GM15510 (cell line): ENCODE data around the gene CC2D1A.

Source experiments
- POLR2A ChIP-seq: IDR thresholded peaks from 3 replicates; pipeline ENCODE4 v1.6.1; 2011; ENCODE audit warnings: borderline replicate concordance; ENCODE audit not compliant: insufficient read length; ENCODE audit errors: extremely low read depth

CC2D1A gene

GRCh38 chr19:13905634-13906520 is at the start of gene CC2D1A, which contains the start of gene BRME1:
TSS of gene CC2D1A (plus strand) at chr19:13906201. CDS start at chr19:13906442, 241 bp downstream.
TSS of gene BRME1 (minus strand) at chr19:13906117. CDS start at chr19:13904892, 1,225 bp downstream.
- TF ChIP-seq POLR2A: peak; percentile 62

GRCh38 chr19:13856497-13856896 is 49.5 kb upstream of the CC2D1A start:
- TF ChIP-seq POLR2A: no peak

DNA sequence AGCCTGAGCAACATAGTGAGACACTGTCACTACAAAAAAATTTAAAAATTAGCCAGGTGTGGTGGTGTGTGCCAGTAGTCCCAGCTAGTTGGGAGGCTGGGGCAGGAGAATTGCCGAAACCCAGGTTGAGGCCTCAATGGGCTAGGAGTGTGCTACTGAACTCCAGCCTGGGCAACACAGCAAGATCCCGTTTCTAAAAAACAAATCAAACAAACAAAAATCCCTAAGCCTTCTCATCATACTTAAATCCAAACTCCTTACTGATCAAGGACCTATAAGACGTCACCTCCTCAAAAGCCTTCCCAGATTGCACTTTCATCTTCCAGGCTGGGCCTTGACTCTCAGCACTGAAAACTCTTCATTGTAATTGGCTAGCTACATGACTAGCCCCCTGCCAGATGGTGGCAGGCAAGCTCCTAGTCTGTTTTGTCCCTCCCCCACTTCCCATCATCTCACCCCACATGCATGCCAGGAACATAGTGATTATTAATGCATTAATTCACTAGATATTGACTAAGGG is 46.6 kb upstream of the CC2D1A start:
- no peak for TF ChIP-seq POLR2A

DNA sequence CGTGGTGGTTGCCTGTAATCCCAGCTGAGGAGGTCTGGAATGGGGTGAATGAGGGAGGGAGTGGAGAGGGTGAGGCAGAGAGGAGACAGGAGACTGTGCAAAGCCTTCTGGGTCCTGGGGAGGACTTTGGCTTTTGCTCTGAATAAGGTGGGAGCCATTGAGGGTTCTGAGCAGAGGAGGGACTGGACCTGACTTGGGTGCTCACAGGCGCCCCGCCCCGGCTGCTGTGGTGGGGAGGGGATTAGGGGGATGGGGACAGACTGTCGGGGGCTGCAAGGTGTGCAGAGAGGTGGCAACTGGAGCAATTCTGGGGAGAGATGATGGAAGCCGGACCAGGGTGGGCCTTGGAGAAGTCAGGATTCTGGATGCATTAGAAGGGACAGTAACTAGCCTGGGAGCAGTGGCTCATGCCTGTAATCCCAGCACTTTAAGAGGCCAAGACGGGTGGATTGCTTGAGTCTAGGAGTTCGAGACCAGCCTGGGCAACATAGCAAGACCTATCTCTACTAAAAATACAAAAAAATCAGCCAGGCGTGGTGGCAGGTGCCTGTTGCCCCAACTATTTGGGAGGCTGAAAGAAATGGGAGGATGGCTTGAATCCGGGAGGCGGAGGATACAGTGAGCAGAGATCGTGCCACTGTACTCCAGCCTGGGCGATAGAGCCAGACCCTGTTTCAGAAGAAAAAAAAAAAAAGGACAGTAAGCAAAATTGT is 45.2 kb upstream of the CC2D1A start:
- no peak for TF ChIP-seq POLR2A

DNA sequence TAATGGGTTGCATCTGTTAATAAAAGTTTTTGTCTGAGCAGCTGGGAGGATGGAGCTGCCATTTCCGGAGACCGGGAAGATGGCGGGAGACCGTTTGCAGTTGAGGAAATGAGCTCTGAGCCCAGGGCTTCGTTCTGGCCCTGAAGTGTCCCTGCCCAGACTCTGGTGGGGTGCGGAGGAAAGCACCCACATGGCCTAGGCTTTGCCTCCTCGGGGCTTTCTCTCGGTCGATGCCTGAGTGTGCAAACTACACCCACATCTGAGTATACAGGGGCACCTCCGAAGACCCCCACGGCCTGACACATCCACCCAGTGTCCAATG is 44.6 kb upstream of the CC2D1A start:
- TF ChIP-seq POLR2A: no peak

DNA sequence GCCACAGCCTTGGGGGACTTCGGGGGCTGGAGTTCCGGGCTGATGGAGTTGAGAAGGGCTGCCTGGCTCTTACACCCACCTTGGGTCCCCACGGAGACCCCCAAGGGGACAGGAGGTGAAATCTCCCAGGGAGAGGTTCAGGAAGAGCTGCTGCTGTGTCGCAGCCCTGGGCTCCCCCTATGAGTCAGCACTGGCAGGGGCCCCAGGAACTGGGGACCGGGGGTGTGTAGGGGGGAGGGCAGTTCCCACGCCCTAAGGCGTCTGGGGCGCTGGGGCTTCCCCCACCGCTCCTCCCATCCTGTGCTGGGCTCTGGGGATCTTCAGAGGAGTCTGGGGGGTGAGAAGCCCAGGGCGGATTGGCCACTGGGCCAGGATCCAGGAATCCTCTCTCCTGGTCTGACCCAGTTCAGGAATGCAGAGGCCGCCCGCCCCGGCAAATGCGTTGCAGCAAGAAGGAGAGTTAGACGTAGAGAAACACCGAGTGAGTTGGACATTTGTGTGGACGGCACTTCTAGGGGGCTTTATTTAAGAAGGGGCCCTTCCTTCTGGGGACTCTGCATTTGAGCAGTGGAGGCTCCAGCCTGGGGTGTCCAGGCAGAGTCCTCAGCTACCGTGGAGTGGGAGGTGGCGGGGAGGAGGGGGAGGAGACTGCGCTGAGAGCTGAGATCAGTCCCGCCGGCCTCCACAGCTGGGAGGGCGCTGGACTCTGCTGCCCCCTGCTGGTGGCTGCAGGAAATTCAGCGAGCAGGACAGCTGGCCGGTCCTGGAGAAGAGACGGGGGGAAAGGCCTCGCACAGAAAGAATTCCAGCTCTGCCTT is 44.1 kb upstream of the CC2D1A start:
- peak; percentile 60 for TF ChIP-seq POLR2A

GRCh38 chr19:13864046-13864666 is 41.8 kb upstream of the CC2D1A start:
- no peak for TF ChIP-seq POLR2A

- no peak for TF ChIP-seq POLR2A
These were observed 41.1 kb upstream of the CC2D1A start for GRCh38 chr19:13864667-13865570.

GRCh38 chr19:13865571-13866462 is 40.2 kb upstream of the CC2D1A start:
- TF ChIP-seq POLR2A: no peak

DNA sequence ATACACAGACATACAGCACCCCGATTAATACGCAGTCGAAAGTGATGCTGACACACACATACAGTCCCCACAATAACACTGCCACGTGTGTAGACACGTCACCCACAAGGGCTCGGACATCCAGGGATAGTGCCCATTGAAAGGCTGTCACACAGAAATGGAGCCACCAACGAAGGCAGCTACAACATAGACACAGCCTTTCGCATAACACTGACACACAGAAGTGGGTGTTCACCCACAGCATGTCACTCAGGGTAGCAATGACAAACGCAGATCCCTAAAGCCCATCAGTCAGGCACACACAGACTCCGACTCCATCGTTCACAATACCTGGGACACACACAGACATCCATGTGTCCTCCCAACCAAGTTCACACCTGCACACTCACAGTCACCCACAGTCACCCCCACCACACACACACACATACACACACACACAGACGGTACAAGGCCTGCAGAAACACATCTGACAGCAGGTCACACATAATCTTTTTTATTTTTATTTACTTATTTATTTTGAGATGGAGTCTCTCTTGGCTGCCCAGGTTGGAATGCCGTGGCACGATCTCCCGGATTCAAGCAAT is 39.4 kb upstream of the CC2D1A start:
- no peak for TF ChIP-seq POLR2A

DNA sequence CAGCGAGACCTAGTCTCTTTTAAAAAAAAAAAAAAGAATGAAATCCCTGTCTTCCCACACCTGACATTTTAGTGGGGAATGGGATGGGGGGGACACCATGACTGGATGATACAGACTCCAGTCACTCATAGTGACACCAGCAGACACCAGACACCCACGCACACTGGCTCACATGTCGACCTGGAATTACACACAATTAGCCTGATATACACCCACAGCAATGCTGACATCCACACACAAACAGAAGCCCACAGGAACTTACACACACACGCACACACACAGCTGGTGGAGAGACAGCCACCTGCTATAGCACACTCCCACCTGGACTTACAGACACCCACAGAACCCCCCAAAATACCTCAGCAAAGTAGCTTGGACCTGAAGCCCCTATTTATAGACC is 37.3 kb upstream of the CC2D1A start:
- TF ChIP-seq POLR2A: no peak

- no peak for TF ChIP-seq POLR2A
These were observed 36.7 kb upstream of the CC2D1A start for GRCh38 chr19:13869281-13869680.
